Mesenteric fat pad (tissue), 1 donor: ENCODE results near the gene BRD1. TPM values are rescaled to one million over a fixed set of nuclear protein-coding genes. Genes with fewer than 3 reads are reported as not detected.

ENCODE experiments used
- DNase-seq: peaks from one replicate; pipeline ENCODE4 v3.0.0-alpha.2; 2020; ENCODE audit warnings: low spot score
- total RNA-seq: library from RNA; stranded (reverse); fragmentation: NEBNext Ultra II Directional; extraction: Animal tissue kit (Norgen Biotek cat#: 25700); gene quantifications from one replicate; pipeline ENCODE4 v1.2.1, GENCODE V29; 2021
- donor health status: DM: yes; HTN: yes; CAD: no.

BRD1 gene
- total RNA-seq, 1 donor from 2014 or later = 25.0 TPM

GRCh38 chr22:49734882-49735281 lies 92.8 kb downstream of the BRD1 start:
- peak; percentile 83 for DNase-seq

DNA sequence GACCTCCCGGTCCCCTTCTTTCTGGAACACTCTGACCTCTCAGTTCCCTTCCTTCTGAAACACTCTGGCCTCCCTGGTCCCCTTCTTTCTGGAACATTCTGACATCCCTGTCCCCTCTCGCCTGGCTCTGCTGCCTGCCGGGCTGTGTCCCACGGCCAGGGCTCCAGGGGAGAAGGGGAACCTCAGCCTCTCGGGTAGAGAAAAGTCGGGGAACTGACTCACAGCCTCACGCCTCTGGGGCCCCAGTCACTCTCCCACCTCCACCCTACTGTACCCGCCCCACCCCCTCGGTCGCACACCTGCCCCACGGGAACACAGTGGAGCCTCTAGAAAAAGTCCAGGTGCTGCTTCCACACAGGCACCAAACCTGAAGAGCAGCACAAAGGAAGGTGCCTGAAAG lies 93.3 kb downstream of the BRD1 start:
- DNase-seq = peak; percentile 45

DNA sequence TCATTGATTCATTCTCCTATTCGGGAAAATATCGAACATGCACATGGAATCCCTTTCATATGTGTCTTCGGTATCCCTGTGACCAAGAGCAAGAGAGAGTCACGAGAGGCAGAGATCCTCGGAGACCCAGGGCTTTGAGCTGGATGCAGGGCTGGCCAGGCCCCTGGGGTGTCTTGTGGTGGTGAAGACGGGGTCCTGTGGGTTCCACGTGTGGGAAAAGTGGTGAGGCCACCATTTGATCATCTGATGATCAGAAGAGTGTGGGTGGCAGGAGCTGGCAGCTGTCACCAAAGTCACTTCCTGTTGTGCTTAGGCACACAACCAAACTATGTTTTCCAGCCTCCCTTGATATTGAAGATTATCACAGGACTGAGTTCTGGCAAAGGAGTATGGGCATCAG lies 94.0 kb downstream of the BRD1 start:
- peak; percentile 18 for DNase-seq

DNA sequence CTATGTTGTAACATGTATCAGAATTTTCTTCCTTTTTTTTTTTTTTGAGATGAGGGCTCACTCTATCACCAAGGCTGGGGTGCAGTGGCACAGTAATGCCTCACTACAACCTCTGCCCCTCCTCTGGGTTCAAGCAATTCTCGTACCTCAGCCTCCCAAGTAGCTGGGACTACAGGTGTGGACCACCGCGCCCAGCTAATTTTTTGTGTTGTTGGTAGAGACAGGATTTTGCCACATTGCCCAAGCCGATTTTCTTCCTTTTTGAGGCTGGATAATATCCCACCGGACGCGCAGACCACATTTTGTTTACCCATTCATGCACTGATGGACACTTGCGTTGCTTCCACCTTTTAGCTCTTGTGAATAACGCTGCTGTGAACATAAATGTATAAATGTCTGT lies 97.0 kb downstream of the BRD1 start:
- DNase-seq = peak; percentile 60

DNA sequence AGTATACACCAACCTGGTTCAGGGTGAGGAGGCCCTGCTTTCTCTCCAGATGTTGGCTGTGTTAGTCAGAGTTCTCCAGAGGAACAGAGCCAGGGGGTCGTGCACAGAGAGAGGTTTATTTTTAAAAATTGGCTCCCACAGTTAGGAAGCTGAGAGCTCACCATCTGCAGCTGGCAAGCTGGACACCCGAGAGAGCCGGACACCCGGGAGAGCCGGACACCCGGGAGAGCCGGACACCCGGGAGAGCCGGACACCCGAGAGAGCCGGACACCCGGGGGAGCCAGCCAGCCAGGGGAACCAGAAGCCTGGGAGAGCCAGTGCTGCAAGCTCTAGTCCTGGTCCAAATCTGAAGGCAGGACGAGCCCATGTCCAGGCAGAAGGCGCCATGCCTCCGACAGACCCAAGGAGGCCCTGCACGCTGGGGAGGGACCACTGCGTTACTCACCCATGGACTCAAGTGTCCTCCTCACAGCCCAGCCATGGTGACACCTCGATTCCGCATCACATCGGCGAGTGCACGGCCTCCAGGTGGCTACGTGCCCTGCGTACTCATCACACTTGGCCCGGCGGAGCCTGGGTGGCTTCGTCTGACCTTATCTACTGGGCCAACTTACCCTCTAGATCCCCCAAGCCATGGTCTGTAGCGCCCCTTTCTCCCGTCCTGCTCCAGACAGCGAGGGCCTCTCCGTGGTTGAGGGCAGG lies 99.0 kb downstream of the BRD1 start:
- peak; percentile 83 for DNase-seq

DNA sequence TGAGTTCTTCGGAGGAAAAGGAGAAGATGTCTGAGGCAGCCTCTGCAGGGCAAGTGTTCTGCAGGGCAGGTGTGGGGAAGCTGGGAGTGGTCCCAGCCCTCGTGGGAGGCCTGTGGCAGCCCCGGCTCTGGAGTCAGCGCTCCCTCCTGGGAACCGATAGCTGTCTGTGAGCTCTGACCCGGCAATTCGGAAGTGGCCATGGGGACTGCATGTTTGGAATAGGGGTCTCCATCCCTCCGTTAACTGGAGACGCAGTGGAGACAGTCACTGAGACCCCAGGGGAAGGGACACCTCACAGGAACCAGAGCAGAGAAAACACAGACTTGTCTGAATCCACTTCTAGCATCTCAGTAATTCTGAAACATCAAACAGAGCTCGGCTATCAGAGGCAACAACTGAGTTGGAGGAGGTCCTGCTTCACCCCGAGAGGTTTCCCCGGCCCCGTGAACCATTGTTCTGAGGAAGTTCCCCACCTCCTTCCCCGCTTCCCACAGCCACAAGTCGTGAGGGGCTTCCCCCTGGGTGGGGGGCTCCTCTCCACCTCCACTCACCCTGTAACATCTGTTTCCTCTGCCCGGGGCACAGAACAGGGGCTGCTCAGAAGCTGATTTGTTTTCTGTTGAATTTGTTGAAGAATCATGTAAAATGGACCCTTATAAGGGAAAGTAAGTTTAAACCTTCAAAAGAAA lies 99.6 kb downstream of the BRD1 start:
- DNase-seq = peak; percentile 37

DNA sequence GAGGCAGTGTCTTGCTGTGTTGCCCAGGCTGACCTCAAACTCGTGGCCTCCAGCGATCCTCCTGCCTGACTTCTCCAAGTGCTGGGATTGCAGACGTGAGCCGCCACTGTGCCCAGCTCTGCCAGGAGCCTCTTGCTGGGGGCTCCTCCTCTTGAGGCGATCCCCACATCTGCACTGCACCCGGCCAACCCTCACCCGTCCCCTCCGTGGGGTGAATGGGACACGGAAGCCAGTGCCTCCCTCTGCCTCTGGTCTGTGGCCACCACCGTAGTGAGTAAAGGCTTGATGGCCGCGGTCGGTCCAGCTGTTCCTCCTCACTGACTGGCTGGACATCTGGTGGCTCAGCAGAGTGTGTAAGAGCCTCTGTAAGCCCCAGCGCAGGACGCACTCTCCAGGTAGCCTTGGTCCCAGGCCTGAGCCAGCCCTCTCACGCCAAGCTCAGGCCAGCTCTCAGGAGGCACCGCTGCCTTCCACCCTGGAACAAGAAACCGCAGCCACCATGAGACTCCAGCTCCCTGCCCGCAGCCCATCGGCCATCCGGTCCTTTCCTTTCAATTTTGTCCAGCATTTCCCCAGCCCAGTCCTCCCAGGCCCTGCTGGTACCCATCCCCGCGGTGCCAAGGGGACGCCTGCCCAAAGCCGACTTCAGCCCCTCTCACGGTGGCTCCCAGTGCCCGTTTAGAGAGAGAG lies 100.3 kb downstream of the BRD1 start:
- peak; percentile 86 for DNase-seq

DNA sequence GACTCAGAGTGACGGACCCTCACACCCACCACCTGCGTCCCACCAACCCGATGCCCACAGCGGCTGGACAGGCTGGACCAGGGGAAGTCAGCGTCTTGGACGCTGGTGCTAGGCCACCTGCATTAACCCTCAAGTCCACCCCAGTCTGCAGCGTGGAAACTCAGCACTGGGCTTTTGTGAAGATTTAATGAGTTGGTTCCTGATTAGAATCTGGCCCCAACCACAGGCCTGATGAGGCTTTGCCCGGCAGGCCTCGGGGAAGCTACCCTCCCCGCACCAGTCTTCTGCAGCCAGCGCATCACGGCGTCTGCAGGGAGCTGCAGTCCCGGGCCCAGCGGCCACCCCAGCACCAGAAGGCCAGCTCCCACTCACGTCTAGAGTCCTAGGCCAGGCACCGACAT lies 101.0 kb downstream of the BRD1 start:
- peak; percentile 76 for DNase-seq

- peak; percentile 71 for DNase-seq
These were observed 101.5 kb downstream of the BRD1 start for GRCh38 chr22:49726022-49726681.

DNA sequence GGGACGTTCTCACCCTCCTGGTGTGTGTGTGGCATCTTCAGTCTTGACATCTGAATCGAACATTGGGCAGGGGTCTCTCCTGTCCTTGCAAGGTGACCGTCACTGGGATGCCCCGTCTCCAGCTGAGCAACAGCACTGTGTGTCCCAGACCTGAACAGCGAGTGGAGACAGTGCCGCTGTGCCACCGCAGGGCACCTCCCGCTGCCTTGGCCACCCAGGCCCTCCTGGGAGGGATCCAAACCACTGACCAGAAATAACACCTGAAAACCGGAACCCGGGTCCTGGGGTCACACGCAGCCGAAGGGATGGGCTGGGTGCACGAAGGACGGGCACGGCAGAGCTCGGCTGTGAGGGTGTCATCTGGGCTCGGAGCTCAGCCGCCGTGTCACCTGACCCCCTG lies 102.2 kb downstream of the BRD1 start:
- DNase-seq = peak; percentile 82

GRCh38 chr22:49724893-49725489 lies 102.7 kb downstream of the BRD1 start:
- peak; percentile 90 for DNase-seq

DNA sequence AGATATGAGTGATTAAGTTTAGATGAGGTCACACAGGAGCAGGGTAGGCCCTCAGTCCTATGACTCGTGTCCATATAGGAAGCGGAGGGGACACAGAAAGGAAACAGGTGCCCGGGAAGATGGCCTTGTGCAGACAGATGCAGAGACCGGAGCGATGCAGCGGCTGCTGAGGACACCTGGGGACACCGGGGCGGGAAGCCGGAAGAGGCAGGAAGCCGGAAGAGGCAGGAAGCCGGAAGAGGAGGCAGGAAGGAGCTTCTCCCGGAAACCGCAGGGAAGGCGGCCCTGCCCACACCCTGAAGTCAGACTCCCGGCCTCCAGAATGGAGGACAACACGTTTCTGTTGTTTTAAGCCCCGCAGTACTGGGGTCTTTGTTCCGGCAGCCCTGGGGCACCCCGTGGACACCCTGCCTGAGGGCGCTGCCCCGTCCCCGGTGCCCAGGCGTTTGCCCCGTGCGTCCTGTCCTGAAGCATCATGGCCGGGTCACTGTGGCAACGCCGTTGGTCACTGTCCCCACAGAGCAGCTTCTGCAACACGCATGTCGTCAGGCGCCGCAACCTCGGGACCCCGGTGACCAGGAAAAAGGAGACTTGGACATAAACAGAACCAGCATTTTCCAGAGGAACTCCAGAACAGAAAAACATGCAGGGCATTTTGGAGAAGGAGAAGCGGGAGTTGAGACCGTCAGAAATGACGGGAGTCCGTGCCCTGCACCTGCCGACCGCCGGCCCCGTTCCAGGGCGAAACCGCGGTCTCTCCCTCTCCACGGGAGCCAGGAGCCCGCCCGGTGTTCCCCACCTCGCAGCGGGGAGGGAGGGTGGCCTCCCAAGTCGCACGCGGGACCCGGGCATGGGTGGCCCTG lies 103.4 kb downstream of the BRD1 start:
- peak; percentile 84 for DNase-seq

- DNase-seq = peak; percentile 74
These were observed 104.1 kb downstream of the BRD1 start for GRCh38 chr22:49723478-49724029.

Other genes starting within 250 kb of the BRD1 start
- gene ZBED4, start 26.0 kb upstream of the BRD1 start, total RNA-seq = 10.4 TPM
- 12.5 TPM for gene ALG12, start 90.6 kb upstream of the BRD1 start, total RNA-seq
- 36.5 TPM for gene CRELD2, start 90.8 kb upstream of the BRD1 start, total RNA-seq
- gene PIM3, start 132.9 kb upstream of the BRD1 start, total RNA-seq = 124 TPM
- not detected for gene IL17REL, start 184.9 kb upstream of the BRD1 start, total RNA-seq
- gene TTLL8, start 230.4 kb upstream of the BRD1 start, total RNA-seq = not detected